Mesenteric fat pad (tissue), 1 donor: Measurements from ENCODE around the gene APH1B. TPM values are rescaled to one million over a fixed set of nuclear protein-coding genes. Genes with fewer than 3 reads are reported as not detected.
"Not testable (repeated sequence)": the region's sequence is repeated elsewhere in the genome, so short reads cannot be mapped to it uniquely, and the experiment has no call there.

Experiments used
- DNase-seq: peaks from one replicate; pipeline ENCODE4 v3.0.0-alpha.2; 2020; ENCODE audit warnings: low spot score
- long read RNA-seq: library from polyadenylated mRNA; unstranded; transcript quantifications from one replicate; pipeline ENCODE4 v2.0.0, GENCODE V29; 2020
- total RNA-seq: library from RNA; stranded (reverse); fragmentation: NEBNext Ultra II Directional; extraction: Animal tissue kit (Norgen Biotek cat#: 25700); gene quantifications from one replicate; pipeline ENCODE4 v1.2.1, GENCODE V29; 2021
- donor health status: DM: yes; HTN: yes; CAD: no.

Gene APH1B
- total RNA-seq = 25.0 TPM
- long read RNA-seq, full-length matches to known transcripts = 8 of 9 reads
- long read RNA-seq, partial matches to known transcripts = 0 of 9 reads
- long read RNA-seq, other reads (novel, unspliced or antisense) = 1 of 9 reads

DNA sequence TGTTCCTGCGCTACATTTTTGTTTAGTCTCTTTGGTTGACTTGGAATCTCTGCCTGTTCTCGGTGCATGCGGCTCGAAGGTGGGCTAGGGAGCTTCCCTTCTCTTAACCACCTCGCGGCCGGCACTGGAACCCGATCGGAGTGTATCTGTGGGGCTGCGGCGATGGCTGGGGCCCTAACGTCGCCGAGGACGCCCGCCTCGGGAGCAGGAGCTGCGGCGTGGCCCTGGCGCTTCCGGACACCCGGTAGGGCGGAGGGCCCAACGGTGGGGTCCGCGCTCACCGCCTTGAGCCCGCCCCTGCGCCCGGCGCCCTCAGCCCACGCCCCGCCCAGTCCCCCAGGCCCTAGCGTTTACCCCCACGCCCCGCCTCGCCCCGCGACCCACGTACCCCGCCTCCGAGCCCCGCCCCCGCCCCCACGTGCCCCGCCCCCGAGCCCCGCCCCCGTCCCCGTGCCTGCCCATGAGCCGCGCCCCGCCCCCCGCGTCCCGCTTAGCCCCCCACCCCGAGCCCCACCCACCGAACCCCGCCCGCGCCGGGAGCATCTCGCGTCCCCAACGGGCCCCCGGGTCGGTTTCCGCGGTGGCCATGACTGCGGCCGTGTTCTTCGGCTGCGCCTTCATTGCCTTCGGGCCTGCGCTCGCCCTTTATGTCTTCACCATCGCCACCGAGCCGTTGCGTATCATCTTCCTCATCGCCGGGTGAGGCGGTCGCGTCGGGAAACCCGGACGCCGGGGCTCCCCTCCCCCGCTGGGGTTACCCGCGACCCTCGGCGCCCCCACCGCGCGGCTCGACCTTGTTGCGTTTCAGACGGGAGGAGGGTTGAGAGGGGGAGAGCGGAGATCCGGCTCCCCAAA, at the start of gene APH1B:
TSS of gene APH1B (plus strand) at position 568 of the 855 bp plus-strand sequence. CDS start at position 587, 19 bp downstream.
- peak; percentile 93 for DNase-seq

DNA sequence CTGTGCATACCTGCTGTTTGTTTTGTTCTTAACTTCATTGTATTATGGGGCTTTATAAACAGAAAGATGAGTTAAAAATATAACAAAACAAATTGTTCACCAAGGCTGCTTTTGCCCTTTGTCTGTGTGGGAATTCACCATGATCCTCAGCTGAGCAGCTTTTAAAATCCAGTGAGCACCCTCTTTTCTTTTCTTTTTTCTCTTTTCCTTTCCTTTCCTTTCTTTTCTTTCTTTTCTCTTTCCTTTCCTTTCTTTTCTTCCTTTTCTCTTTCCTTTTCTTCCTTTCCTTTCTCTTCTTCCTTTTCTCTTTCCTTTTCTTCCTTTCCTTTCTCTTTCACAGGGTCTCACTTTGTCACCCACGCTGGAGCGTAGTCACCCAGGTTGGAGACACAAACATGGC, 49.7 kb upstream of the APH1B start:
- no peak for DNase-seq

DNA sequence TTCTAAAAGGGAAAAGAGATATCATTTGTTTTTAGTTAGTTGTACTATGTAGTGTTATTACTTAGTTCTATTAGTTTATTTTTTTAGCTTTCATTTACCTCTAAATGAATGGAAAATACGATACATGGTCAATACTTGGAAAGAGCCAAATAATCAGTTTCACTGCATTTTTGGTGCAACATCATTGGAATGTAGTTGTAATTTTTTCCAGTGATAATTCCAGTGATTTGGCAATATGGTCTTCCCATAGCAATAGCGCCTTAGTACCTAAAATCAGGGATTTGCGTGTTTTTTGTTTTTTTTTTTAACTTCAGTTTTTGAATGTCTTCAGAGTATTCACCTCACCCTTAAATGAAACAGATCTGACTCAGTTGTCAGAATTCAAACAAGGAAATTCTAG, 46.2 kb upstream of the APH1B start:
- DNase-seq = no peak

DNA sequence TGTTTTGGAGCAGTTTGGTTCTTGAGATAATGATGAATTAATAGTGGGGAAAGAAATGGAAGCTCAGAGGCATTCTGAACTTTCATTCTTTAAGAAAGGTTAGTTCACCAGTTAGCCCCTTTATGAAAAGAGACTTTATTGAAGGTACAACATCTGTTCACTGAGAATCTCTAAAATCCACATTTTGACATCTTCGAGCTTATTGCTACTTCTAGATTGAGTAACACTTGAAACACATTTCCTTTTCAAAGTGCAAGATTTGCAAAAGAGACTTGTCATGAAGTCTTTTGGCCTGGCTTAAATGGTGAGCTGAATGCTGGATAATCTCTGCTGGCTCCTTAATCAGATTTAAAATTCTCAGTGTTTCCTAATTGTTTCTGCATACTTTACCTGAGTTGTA, 45.7 kb upstream of the APH1B start:
- no peak for DNase-seq

DNA sequence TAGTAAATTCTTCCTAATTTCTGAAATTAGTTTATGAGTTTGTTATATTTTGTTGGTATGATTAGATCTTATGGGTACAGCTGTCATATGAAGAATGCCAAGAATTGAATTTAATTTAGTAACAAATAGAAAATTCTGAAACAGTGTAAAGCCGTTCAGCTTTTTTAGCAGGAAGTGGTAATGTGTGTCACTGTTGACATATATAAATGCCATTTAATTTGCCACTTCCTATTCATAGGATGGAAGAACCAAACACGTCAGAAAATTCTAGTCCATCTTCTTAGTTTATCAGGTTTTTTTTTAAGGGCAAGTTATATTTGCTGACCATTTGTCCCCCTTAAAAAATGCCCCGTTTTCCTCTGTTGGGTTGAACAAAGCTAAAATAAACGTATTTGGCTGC, 45.0 kb upstream of the APH1B start:
- no peak for DNase-seq

DNA sequence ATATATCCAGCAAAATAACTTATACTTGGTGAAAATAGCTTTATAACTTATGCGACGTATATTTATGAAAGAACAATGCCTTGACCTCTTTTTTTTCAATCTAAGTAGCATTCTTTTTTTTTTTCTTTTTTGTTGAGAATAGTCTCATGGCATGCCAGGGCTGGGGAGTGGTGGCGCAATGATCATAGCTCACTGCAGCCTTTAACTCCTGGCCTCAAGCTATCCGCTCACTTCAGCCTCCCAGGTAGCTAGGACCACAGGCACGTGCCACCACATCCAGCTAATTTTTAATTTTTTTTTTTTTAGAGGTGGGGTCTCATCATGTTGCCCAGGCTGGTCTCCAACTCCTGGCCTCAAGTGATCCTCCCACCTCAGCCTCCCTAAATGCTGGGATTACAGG, 44.5 kb upstream of the APH1B start:
- DNase-seq = no peak

DNA sequence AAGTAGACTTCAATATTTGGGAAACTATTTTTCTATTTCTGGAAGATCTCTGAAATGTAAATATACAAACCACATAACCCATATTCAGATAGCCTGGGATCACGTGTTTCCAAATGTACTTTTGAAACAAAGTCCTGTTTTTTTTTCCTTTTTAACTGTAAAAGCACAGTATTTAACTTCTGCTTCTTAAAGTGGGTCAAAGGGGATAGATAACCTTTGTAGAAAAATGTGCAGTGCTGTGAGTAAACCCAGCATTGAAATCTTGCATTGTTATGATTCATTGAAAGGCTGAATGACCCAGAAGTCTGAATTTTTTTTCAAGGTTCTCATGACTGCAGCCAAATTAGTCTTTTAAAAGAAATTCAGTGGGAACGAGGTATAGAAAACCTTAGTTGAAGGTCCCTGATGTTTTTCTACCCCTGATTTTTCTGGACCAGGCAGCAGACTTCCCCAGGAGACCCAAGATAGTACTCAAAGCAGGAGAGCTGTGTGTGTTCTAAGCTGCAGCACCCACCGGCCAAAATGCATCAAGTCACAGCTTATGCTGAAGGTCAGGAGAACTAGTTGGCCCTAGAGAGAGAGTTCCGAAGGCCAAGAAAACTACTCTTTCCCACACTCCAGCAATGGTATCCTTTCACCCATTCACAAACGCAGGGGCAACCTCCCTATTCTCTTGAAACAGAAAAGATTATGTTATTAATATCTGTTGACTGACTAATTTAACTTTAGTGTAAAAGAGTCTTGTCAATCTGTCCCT, 43.6 kb upstream of the APH1B start:
- DNase-seq = no peak

DNA sequence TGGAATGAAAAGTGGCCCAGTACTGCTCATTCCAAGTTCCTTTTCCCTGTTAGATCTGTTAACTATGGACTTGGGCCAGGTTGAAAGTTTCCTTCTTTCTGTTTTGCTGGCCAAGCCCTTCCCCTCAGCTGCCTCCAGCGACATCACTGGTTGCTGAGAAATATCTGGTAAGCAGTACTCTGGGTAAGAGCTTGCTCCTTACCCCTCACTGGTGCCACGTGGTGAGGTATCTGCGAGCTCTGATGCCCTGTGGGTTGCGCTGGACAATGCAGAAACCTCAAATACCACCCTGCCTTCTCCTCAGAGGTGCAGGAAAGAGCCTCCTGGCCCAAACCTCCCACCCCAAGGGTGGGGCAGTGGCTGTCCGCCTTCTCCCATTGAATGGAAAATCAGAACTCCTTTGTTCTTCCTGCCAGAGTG, 42.9 kb upstream of the APH1B start:
- DNase-seq = no peak

DNA sequence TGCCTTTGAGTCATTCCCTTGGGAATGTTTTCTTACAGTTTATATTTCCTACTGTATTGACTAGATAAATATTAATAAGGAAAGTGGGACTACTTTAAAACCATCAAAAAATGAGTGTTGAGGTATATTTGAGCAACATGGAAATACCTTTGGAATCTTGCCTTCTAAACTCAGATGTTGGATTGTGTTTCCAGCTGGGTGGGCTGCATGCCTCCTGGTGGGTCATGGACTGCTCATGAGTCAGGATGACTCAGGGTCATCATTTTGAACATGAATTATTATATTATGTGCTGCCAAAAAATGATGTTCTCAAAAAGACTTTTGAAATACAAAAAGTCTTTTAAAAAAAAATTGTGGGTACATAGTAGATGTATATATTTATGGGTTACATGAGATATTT, 41.1 kb upstream of the APH1B start:
- no peak for DNase-seq

DNA sequence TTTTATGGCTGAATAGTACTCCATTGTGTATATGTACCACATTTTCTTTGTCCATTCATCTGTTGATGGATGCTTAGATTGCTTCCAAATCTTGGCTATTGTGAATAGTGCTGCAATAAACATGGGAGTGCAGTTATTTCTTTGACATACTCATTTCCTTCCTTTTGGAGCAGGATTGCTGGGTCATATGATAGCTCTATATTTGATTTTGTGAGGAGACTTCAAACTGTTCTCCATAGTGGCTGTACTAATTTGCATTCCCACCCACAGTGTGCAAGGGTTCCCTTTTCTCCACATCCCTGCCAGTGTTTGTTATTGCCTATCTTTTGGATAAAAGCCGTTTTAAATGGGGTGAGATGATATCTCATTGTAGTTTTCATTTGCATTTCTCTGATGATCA, 40.3 kb upstream of the APH1B start:
- not testable (repeated sequence) for DNase-seq

DNA sequence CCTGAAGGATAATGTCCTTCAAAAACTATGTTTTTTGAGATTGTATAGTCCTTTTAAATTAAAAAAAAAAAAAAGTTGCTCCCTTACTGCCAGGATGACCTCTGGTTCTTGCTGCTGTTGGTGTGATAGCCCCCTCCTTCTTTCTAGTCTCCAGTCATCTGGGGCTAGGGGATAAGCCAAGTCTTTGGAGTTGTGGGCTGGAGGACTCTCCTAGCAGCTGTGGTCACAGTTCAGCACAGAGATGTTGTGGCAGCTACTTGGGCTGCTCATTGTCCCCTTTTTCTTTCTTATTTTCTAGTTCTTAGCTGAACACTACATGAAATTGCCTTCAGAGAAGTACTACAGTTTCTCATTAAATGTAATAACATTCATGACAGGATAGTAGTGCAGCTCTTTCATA, 39.2 kb upstream of the APH1B start:
- DNase-seq = no peak

DNA sequence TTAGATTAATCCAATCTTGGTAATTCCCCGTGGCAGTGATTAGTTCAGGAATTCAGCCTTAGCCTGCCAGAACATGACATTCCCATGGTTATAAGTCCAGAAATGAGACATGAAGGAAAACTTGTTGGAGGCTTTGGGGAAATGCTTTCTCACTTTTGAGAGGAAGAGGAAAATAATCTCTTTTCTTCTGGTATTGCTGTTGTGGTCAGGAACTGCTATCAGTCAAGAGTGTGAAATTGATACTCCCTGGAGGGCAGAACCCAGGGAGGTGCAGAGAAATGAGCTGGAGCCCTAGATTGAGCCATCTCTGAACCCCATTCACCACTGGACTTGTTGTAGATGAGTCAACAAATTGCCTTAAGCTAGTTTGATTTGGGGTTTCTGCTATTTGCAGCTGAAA, 38.6 kb upstream of the APH1B start:
- DNase-seq = no peak

DNA sequence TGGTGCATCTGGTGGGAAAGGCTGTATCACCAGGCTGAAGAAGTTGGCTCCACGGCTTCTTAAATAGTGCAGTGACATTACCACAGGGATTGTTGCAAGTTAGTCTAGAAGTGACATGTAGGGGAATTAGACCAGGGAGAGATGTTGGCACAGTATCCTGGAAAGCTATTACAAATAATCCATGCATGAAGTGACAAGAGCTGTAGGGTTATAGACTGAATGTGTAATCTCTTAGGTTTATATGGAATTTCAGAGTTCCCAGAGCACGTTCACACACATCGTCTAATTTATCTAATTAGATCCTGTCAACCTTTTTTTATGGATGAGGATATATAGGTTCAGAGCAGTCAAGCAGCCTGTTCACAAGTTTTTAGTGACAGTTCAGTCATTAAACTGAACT, 37.3 kb upstream of the APH1B start:
- no peak for DNase-seq

DNA sequence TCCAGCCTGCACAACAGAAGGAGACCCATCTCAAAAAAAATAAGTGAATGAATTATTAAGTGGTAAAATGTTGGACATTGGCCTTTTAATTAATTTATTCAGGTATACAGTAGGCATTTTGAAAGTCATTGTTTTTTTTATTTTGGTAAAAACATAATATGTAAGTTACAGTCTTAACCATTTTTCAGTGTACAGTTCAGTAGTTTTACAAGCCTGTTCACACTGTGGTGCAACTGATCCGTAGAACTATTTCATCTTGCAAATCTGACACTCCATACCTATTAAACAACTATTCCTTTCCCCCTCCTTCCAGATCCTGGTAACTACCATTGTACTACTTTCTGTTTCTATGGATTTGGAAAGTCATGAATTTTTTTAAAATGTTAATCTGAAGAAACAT, 36.1 kb upstream of the APH1B start:
- DNase-seq = no peak

DNA sequence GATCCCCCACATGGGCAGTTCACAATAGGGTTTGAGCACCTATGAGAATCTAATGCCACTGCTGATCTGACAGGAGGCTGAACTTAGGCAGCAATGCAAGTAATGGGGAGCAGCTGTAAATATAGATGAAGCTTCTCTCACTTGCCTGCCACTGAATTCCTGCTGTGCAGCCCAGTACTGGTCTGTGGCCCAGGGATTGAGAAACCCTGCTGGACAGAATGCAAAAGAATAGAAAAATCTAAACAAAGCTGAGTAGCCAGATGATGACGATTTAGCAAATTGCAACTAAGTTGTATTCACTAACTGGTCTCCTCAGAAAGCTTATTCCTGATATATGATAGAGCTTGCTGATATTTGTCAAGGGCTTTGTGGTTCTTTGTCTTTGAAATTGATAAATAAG, 34.3 kb upstream of the APH1B start:
- DNase-seq = no peak

DNA sequence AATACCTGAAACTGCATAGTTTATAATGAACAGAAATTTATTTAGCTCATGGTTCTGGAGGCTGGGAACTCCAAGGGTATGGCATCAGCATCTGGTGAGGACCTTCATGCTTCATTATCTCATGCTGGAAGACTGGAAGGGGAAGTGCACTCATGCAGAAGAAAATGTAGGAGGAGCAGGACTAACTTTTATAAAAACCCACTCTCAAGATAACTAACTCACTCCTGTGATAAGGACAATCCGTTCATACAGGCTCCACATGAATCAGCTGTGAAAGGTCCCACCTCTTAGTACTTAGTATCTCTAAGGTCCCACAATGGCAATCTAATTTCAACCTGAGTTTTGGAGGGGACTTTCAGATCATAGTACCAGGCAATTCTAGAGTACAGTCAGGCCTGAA, 33.6 kb upstream of the APH1B start:
- DNase-seq = no peak

DNA sequence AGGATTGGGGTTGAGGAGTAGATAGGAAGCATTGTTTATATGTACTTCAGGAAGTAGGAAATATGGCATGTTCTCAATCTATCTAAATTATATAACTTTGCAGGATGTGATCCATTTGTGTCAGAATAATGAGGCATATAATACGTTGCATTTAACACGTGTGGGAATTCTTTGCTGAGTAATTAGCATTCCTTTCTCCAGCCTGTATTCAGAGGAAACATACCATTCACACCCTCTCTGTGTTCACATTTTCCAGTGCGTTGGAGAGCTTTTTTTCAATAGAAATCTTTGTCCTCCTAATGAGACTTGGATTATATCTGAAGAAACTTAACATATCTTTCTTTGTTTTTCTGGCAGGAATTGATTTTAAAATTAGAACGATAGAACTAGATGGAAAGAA, 33.0 kb upstream of the APH1B start:
- DNase-seq = no peak

DNA sequence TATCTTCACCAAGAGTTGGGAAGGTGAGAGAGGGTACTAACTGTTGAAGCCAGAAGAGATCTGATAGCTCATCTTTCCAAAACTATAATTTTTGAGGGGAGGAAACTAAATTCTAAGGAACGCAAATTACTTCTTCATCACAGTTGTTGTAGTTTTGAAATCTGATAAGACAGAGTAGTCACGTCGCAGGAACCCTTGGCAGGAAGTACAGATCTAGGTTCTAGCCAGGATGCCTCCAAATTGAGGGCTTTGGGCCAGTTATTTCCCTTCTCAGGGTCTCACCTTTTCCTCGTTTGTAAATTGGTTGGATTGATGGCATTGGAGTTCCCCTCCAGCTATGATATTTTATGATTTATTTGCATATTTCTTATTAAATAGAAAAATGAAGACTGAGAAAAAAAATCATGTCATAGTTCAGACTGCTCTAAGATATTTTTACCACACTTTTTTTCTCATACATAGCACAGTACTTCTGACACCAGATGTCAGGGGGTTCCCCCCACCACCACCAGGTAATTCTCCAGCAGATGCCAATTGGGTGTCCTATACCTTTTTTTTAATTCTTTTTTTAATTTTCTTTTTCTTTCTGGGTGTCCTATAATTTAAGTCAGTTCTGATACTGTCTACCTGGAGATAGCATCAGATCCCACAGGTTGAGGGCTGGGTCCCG, 32.3 kb upstream of the APH1B start:
- no peak for DNase-seq

DNA sequence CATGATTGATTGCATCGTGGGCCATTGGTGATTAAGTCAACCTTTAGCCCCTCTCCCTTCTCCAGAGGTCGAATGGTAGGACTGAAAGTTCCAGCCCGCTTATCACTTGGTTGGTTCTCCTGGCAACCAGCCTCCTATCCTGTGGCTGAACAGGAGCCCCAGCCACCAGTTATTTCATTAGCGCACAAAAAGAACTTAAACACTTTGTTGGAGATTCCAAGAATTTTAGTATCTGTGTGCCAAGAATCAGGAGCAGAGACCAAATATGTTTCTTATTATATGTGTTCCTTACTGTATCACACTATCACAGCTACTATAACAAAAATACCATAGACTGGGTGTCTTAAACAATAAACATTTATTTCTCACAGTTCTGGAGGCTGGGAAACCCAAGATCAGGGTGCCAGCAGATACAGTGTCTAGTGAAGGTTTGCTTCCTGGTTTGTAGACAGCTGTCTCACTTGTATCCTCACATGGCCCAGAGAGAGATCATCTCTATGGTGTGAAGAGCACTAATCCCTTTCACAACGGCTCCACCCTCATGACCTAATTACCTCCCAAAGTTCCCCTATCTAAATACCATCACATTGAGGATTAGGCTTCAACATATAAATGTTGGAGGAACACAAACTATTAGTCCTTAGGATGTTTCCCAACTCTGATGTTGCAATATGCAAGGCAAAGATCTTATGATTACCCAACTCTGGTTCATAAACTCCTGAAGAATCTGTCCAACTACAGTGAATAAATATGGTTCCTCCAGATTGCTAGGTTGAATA, 30.5 kb upstream of the APH1B start:
- no peak for DNase-seq

DNA sequence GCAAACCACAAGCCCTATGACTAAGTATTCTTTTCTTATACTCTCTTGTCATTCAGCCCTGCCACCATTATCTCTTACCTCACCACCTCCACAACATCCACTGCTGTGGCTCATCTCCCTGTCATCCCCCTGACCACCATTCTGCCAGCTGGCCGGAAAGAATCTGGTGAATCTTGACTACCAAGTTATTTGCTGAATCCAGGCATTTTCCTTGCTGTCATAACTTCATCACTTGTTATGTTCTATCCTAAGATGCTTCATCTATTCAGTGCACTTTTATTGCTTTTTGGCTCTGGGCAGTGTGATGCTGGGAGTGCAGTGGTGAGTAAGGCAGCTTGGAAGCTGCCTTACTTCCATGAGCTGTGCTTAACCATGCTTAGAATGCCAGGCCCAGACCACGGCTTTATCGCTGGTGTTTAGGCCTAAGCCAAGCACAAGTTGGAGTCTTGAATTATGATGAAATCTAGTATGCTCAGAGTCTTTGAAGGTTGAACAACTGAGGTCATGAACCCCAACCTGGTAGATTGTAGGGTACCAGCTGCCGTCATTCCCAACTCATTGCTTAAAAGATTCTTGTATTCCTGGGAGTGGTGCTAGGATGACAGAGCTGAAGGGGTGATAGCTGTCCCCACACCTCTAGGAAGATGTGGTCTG, 27.0 kb upstream of the APH1B start:
- no peak for DNase-seq

DNA sequence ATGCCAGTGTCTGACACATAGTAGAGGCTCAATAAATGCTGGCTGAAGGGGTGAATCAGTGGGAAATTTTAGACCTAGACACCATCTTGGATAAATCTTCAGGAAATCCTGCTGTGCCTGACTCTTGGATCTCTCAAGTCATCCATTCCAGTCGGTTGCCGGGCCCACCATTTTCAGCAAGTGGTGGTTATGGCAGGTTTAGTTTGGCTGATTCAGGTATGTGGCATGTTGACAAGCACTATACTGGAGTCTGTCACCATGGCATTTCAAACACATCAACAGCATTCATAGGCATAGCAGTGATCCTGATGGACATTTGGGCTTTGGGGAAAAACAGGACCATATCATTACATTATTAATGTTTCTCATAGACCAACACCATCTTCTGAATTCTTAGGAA, 25.7 kb upstream of the APH1B start:
- DNase-seq = no peak
